ENCODE results near the gene TFCP2.

DNA sequence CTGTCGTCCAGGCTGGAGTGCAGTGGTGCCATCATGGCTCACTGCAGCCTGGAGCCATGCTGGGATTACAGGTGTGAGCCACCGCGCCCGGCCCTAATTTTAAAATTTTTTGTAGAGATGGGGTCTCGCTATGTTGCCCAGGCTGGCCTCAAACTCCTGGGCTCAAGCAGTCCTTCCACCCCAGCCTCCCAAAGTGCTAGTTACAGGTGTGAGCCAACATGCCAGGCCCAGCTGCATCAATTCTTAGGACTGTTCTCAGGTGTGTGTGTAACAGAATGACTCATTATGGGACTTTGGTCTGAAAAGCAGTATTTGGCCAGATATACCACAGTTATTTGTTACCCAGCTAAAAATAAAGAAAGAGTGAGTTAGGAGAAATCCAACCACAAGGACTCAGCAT, 107.4 kb downstream of the TFCP2 start:
- TF ChIP-seq, protein P1, sequence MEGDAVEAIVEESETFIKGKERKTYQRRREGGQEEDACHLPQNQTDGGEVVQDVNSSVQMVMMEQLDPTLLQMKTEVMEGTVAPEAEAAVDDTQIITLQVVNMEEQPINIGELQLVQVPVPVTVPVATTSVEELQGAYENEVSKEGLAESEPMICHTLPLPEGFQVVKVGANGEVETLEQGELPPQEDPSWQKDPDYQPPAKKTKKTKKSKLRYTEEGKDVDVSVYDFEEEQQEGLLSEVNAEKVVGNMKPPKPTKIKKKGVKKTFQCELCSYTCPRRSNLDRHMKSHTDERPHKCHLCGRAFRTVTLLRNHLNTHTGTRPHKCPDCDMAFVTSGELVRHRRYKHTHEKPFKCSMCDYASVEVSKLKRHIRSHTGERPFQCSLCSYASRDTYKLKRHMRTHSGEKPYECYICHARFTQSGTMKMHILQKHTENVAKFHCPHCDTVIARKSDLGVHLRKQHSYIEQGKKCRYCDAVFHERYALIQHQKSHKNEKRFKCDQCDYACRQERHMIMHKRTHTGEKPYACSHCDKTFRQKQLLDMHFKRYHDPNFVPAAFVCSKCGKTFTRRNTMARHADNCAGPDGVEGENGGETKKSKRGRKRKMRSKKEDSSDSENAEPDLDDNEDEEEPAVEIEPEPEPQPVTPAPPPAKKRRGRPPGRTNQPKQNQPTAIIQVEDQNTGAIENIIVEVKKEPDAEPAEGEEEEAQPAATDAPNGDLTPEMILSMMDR (optimal IDR thresholded peaks at IDR 0.05 in 1 of 3, IDR thresholded peaks at IDR 0.05 in 1 of 3, conservative IDR thresholded peaks at IDR 0.05 in 1 of 3; ENCODE audit: extremely low read depth in 1 of 3, insufficient read depth in 2 of 3, low read length in 3 of 3): no peak
- TF ChIP-seq EZH2 (IDR thresholded peaks at IDR 0.05; ENCODE audit: low read length): no peak
